Activated T-helper 1 cell treated with anti-CD3 and anti-CD28 coated beads, Interleukin-12 subunit alpha, Interleukin-12 subunit beta, Interleukin-2, Interleukin-4 antibody, amounts not matched to agents 30 ng/mL and 10 ng/mL and 1 ng/mL, durations not matched to agents 14 hours and 24 hours and 36 hours (primary cell): ENCODE results near the gene MMP28. TPM values are rescaled to one million over a fixed set of nuclear protein-coding genes. Genes with fewer than 3 reads are reported as not detected.

Experiments
- DNase-seq: peaks from one replicate; pipeline ENCODE4 v3.0.0; 2021; ENCODE audit warnings: low spot score
- H3K27ac Mint-ChIP-seq: one replicate; pipeline ENCODE4 v1.8.0; 2021; ENCODE audit warnings: mild to moderate bottlenecking, mixed read lengths
- H3K27me3 Mint-ChIP-seq: one replicate; pipeline ENCODE4 v1.8.0; 2022; ENCODE audit warnings: mild to moderate bottlenecking, moderate library complexity, mixed read lengths; ENCODE audit not compliant: insufficient read depth
- H3K36me3 Mint-ChIP-seq: one replicate; pipeline ENCODE4 v1.8.0; 2021; ENCODE audit warnings: low read depth, mixed read lengths
- H3K4me1 Mint-ChIP-seq: one replicate; pipeline ENCODE4 v1.8.0; 2021; ENCODE audit warnings: low read depth, mixed read lengths
- H3K4me3 Mint-ChIP-seq: one replicate; pipeline ENCODE4 v1.8.0; 2021; ENCODE audit warnings: mild to moderate bottlenecking, moderate library complexity, mixed read lengths
- H3K9me3 Mint-ChIP-seq: one replicate; pipeline ENCODE4 v1.8.0; 2021; ENCODE audit warnings: mixed read lengths
- intact Hi-C: fragments of 100-400 bp; cut with micrococcal nuclease; formaldehyde crosslinking; loops from one replicate; pipeline ENCODE4 v1.15.1; 2024
- total RNA-seq: library from RNA; stranded (reverse); gene quantifications from 2 replicates; pipeline ENCODE4 v1.2.3, GENCODE V29; 2022

MMP28 gene
- not detected in 2 replicates for total RNA-seq

- Mint-ChIP-seq H3K9me3 (no peaks in the 10 kb centered on the region), H3K27ac (no peak within 1 kb of the TSS), H3K4me1 (peaks cover 8% of the 10 kb centered on the region), H3K4me3 (peak within 1 kb of the TSS; percentile 71), H3K36me3 (no peaks in the 10 kb centered on the region), H3K27me3 (peaks cover 70% of the 10 kb centered on the region)
- intact Hi-C loops = no loop called here
- DNase-seq = peak; percentile 27
Observed at GRCh38 chr17:35795007-35795870, at the start of gene MMP28. Gene MMP28, minus strand, starts transcription at chr17:35795641. Its CDS starts 264 bp downstream, at chr17:35795377.

GRCh38 chr17:35844547-35844946 is 49.1 kb upstream of the MMP28 start:
- no peak for DNase-seq
- Mint-ChIP-seq H3K27ac (peak overlapping the region; percentile 21), H3K27me3 (no peaks in the 10 kb centered on the region), H3K4me1 (peaks cover 3% of the 10 kb centered on the region), H3K9me3 (no peaks in the 10 kb centered on the region), H3K36me3 (peaks cover 49% of the 10 kb centered on the region), H3K4me3 (no peak overlapping the region)
- intact Hi-C loops = no loop called here

GRCh38 chr17:35843698-35844097 is 48.3 kb upstream of the MMP28 start:
- DNase-seq = no peak
- no peaks in the 10 kb centered on the region for H3K9me3 Mint-ChIP-seq
- H3K4me1 Mint-ChIP-seq = no peaks in the 10 kb centered on the region
- intact Hi-C loops = no loop called here
- no peak overlapping the region for H3K4me3 Mint-ChIP-seq
- peaks cover 48% of the 10 kb centered on the region for H3K36me3 Mint-ChIP-seq
- no peaks in the 10 kb centered on the region for H3K27me3 Mint-ChIP-seq
- no peak overlapping the region for H3K27ac Mint-ChIP-seq

GRCh38 chr17:35842239-35842638 is 46.8 kb upstream of the MMP28 start:
- Mint-ChIP-seq H3K36me3 (peaks cover 46% of the 10 kb centered on the region), H3K27ac (peak overlapping the region; percentile 31), H3K4me3 (no peak overlapping the region), H3K9me3 (no peaks in the 10 kb centered on the region), H3K4me1 (no peaks in the 10 kb centered on the region), H3K27me3 (no peaks in the 10 kb centered on the region)
- intact Hi-C loops = no loop called here
- DNase-seq = no peak

GRCh38 chr17:35841505-35841904 is 46.1 kb upstream of the MMP28 start:
- H3K27ac Mint-ChIP-seq = no peak overlapping the region
- H3K9me3 Mint-ChIP-seq = no peaks in the 10 kb centered on the region
- DNase-seq = no peak
- H3K4me3 Mint-ChIP-seq = no peak overlapping the region
- H3K27me3 Mint-ChIP-seq = no peaks in the 10 kb centered on the region
- intact Hi-C loops = no loop called here
- peaks cover 50% of the 10 kb centered on the region for H3K36me3 Mint-ChIP-seq
- no peaks in the 10 kb centered on the region for H3K4me1 Mint-ChIP-seq

- Mint-ChIP-seq H3K4me3 (no peak overlapping the region), H3K27ac (no peak overlapping the region), H3K4me1 (peaks cover 4% of the 10 kb centered on the region), H3K36me3 (peaks cover 50% of the 10 kb centered on the region), H3K27me3 (no peaks in the 10 kb centered on the region), H3K9me3 (no peaks in the 10 kb centered on the region)
- intact Hi-C loops = no loop called here
- DNase-seq = no peak
Observed at GRCh38 chr17:35841101-35841500, 45.7 kb upstream of the MMP28 start.

- Mint-ChIP-seq H3K27ac (no peak overlapping the region), H3K4me1 (peaks cover 5% of the 10 kb centered on the region), H3K27me3 (no peaks in the 10 kb centered on the region), H3K9me3 (no peaks in the 10 kb centered on the region), H3K36me3 (peaks cover 58% of the 10 kb centered on the region), H3K4me3 (no peak overlapping the region)
- intact Hi-C loops = no loop called here
- no peak for DNase-seq
Observed at GRCh38 chr17:35825206-35825605, 29.8 kb upstream of the MMP28 start.

- Mint-ChIP-seq H3K4me3 (no peak overlapping the region), H3K9me3 (no peaks in the 10 kb centered on the region), H3K27me3 (no peaks in the 10 kb centered on the region), H3K4me1 (peaks cover 24% of the 10 kb centered on the region), H3K36me3 (peaks cover 53% of the 10 kb centered on the region), H3K27ac (no peak overlapping the region)
- intact Hi-C loops = no loop called here
- DNase-seq = no peak
Observed at GRCh38 chr17:35821308-35821707, 25.9 kb upstream of the MMP28 start.

GRCh38 chr17:35819455-35819854 is 24.0 kb upstream of the MMP28 start:
- intact Hi-C loops = no loop called here
- Mint-ChIP-seq H3K27ac (no peak overlapping the region), H3K9me3 (no peaks in the 10 kb centered on the region), H3K36me3 (peaks cover 49% of the 10 kb centered on the region), H3K4me1 (peaks cover 39% of the 10 kb centered on the region), H3K27me3 (no peaks in the 10 kb centered on the region), H3K4me3 (no peak overlapping the region)
- DNase-seq = no peak

GRCh38 chr17:35817196-35817595 is 21.8 kb upstream of the MMP28 start:
- Mint-ChIP-seq H3K27ac (no peak overlapping the region), H3K4me3 (no peak overlapping the region), H3K27me3 (no peaks in the 10 kb centered on the region), H3K4me1 (peaks cover 52% of the 10 kb centered on the region), H3K36me3 (peaks cover 38% of the 10 kb centered on the region), H3K9me3 (no peaks in the 10 kb centered on the region)
- no peak for DNase-seq
- intact Hi-C loops = no loop called here

- DNase-seq = no peak
- Mint-ChIP-seq H3K27ac (no peak overlapping the region), H3K9me3 (no peaks in the 10 kb centered on the region), H3K4me1 (peaks cover 56% of the 10 kb centered on the region), H3K4me3 (no peak overlapping the region), H3K27me3 (no peaks in the 10 kb centered on the region), H3K36me3 (peaks cover 39% of the 10 kb centered on the region)
- intact Hi-C loops = no loop called here
Observed at GRCh38 chr17:35816723-35817122, 21.3 kb upstream of the MMP28 start.

- DNase-seq = no peak
- Mint-ChIP-seq H3K9me3 (no peaks in the 10 kb centered on the region), H3K4me3 (no peak overlapping the region), H3K4me1 (peaks cover 71% of the 10 kb centered on the region), H3K27me3 (no peaks in the 10 kb centered on the region), H3K36me3 (peaks cover 21% of the 10 kb centered on the region), H3K27ac (no peak overlapping the region)
- intact Hi-C loops = no loop called here
Observed at GRCh38 chr17:35812456-35812855, 17.0 kb upstream of the MMP28 start.

GRCh38 chr17:35811759-35812158 is 16.3 kb upstream of the MMP28 start:
- H3K4me1 Mint-ChIP-seq = peaks cover 75% of the 10 kb centered on the region
- intact Hi-C loops = no loop called here
- no peaks in the 10 kb centered on the region for H3K27me3 Mint-ChIP-seq
- H3K9me3 Mint-ChIP-seq = no peaks in the 10 kb centered on the region
- peaks cover 19% of the 10 kb centered on the region for H3K36me3 Mint-ChIP-seq
- DNase-seq = no peak
- H3K4me3 Mint-ChIP-seq = peak overlapping the region; percentile 7
- H3K27ac Mint-ChIP-seq = no peak overlapping the region
